Keratinocyte (primary cell): Measurements from ENCODE around the gene HJV. TPM values are rescaled to one million over a fixed set of nuclear protein-coding genes. Genes with fewer than 3 reads are reported as not detected.

Experiments used
- DNase-seq: peaks from one replicate; pipeline ENCODE4 v3.0.0-alpha.2; 2011; ENCODE audit warnings: low read depth, missing footprints, low spot score
- FAIRE-seq: peaks from 2 replicates; lab custom pipeline; 2011; peaks lifted over from hg19 to GRCh38; lab: Jason Lieb, UNC
- H2AFZ ChIP-seq: 2 replicates; pipeline ENCODE4 v1.6.0; 2012; ENCODE audit warnings: low read length, control low read depth, inconsistent platforms; ENCODE audit not compliant: control insufficient read depth
- H3K27ac ChIP-seq: 2 replicates; pipeline ENCODE4 v1.5.1; 2011; ENCODE audit warnings: low read length; ENCODE audit not compliant: control insufficient read depth, insufficient read depth
- H3K27me3 ChIP-seq: 3 replicates; pipeline ENCODE4 v1.6.0; 2011; ENCODE audit warnings: low read length; ENCODE audit not compliant: control insufficient read depth, insufficient read depth; ENCODE audit errors: extremely low read depth
- H3K36me3 ChIP-seq, 2 experiments: 2 replicates in 1 of 2; 3 replicates in 1 of 2; pipeline ENCODE4 v1.5.1; 2011; ENCODE audit warnings: low read length in 2 of 2, mild to moderate bottlenecking in 1 of 2; ENCODE audit not compliant: control insufficient read depth in 2 of 2, insufficient read depth in 2 of 2; ENCODE audit errors: extremely low read depth in 1 of 2
- H3K4me1 ChIP-seq: 3 replicates; pipeline ENCODE4 v1.5.1; 2011; ENCODE audit warnings: low read length; ENCODE audit not compliant: control insufficient read depth, insufficient read depth; ENCODE audit errors: extremely low read depth
- H3K4me2 ChIP-seq: 3 replicates; pipeline ENCODE4 v1.6.0; 2011; ENCODE audit warnings: low read depth, low read length; ENCODE audit not compliant: control insufficient read depth, insufficient read depth; ENCODE audit errors: extremely low read depth
- H3K4me3 ChIP-seq, 3 experiments: fragments of 200-600 bp in 1 of 3; sonication (generic) in 1 of 3; 2 replicates in 2 of 3; 3 replicates in 1 of 3; pipeline ENCODE4 v1.5.1; 2011 to 2016; ENCODE audit warnings: low read length in 3 of 3, mild to moderate bottlenecking in 3 of 3, control low read depth in 2 of 3, inconsistent platforms in 1 of 3, low read depth in 1 of 3, mixed read lengths in 1 of 3, mixed run types in 1 of 3, moderate library complexity in 1 of 3; ENCODE audit not compliant: control insufficient read depth in 2 of 3, insufficient read depth in 2 of 3; ENCODE audit errors: extremely low read depth in 1 of 3
- H3K79me2 ChIP-seq: 2 replicates; pipeline ENCODE4 v1.6.0; 2012; ENCODE audit warnings: low read length; ENCODE audit not compliant: control insufficient read depth, insufficient read depth
- H3K9ac ChIP-seq: 3 replicates; pipeline ENCODE4 v1.6.0; 2011; ENCODE audit warnings: low read length; ENCODE audit not compliant: control insufficient read depth, insufficient read depth; ENCODE audit errors: extremely low read depth
- H3K9me1 ChIP-seq: 3 replicates; pipeline ENCODE4 v1.6.0; 2011; ENCODE audit warnings: low read length; ENCODE audit not compliant: control insufficient read depth, insufficient read depth; ENCODE audit errors: extremely low read depth
- H3K9me3 ChIP-seq: 2 replicates; pipeline ENCODE4 v1.5.1; 2012; ENCODE audit warnings: low read depth, low read length; ENCODE audit not compliant: control insufficient read depth
- H4K20me1 ChIP-seq: 3 replicates; pipeline ENCODE4 v1.6.0; 2011; ENCODE audit warnings: low read length; ENCODE audit not compliant: control insufficient read depth, insufficient read depth; ENCODE audit errors: extremely low read depth
- EZH2 ChIP-seq: IDR thresholded peaks from one replicate; pipeline ENCODE4 v1.6.1; 2012; ENCODE audit warnings: inconsistent platforms, mild to moderate bottlenecking, low read length, moderate library complexity
- dilution Hi-C: fragments of 300-500 bp; cut with MboI; formaldehyde crosslinking; loops from one replicate; pipeline ENCODE4 v1.7.0; 2020; ENCODE audit warnings: low sequenced_read_pairs; ENCODE audit not compliant: extremely low pct_ligation_motif_present
- polyA plus RNA-seq, 5 experiments: library from polyadenylated mRNA; depleted of rRNA in 3 of 5; stranded (reverse) in 3 of 5; stranded (forward) in 1 of 5; unstranded in 1 of 5; fragments of >200 nt; gene quantifications; 1 replicate in 1 of 5; 2 replicates in 3 of 5; 3 replicates in 1 of 5; pipeline versions ENCODE4 v1.2.1 to v1.2.3, GENCODE V29; 2011 to 2012; ENCODE audit warnings: missing spikeins in 2 of 5, low read depth in 1 of 5, low replicate concordance in 1 of 5
- TF ChIP-seq, protein P1 (sequence below), 3 experiments: IDR thresholded peaks in 1 of 3; conservative IDR thresholded peaks in 1 of 3; optimal IDR thresholded peaks in 1 of 3; 2 replicates in 2 of 3; 3 replicates in 1 of 3; pipeline versions ENCODE3 to v1.5.1; 2011; ENCODE audit warnings: low read length in 3 of 3, mild to moderate bottlenecking in 3 of 3, moderate library complexity in 2 of 3, control low read depth in 1 of 3, inconsistent platforms in 1 of 3; ENCODE audit not compliant: insufficient read depth in 2 of 3; ENCODE audit errors: extremely low read depth in 1 of 3

Gene HJV
- polyA plus RNA-seq, 1 donor (not counting 4 experiments of a cell fraction or from before 2014, with no cell fraction given) = not detected

DNA sequence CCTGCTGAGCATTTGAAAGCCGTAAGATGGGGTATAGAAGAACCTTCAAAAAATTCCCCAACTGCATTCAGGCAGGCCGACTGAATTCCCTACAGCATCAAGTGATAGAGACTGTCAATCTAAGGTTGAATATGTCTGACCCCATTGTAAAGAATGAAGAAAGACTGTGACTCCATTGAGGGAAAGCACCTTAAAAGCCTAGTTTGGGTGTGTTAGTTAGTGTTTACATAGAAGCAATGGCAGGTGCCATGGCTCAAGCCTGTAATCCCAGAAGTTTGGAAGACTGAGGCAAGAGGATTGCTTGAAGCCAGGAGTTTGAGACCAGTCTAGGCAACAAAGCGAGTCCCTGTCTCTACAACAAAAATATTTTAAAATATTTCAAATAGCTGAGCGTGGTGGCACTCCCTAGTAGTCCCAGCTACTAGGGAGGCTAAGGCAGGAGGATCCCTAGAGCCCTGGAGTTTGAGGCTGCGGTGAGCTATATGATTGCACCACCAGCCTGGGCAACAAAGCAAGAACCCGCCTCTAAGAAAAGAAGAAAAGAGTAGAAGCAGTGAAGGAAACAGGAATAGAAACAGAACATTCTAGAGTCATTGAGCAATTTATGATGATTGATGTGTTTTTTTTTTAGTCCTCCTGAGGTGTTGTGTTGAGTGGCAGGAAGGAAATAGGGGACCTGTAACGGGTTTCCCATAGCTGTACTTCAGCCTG lies 41.6 kb downstream of the HJV start:
- H3K4me2 ChIP-seq = peak overlapping the region; percentile 83
- no peaks in the 10 kb centered on the region for H3K27me3 ChIP-seq
- H3K4me3 ChIP-seq = no peak overlapping the region
- peak overlapping the region; percentile 88 for H3K27ac ChIP-seq
- H3K9ac ChIP-seq = peak overlapping the region; percentile 6
- no peaks in the 10 kb centered on the region for H3K79me2 ChIP-seq
- FAIRE-seq (no peak), DNase-seq (no peak)
- no peaks in the 10 kb centered on the region for H3K36me3 ChIP-seq
- H3K4me1 ChIP-seq = peaks cover 48% of the 10 kb centered on the region
- peak overlapping the region; percentile 12 for H2AFZ ChIP-seq
- H3K9me3 ChIP-seq = no peaks in the 10 kb centered on the region
- no peaks in the 10 kb centered on the region for H4K20me1 ChIP-seq
- dilution Hi-C loops = no loop called here
- TF ChIP-seq EZH2 = no peak
- TF ChIP-seq, protein P1, sequence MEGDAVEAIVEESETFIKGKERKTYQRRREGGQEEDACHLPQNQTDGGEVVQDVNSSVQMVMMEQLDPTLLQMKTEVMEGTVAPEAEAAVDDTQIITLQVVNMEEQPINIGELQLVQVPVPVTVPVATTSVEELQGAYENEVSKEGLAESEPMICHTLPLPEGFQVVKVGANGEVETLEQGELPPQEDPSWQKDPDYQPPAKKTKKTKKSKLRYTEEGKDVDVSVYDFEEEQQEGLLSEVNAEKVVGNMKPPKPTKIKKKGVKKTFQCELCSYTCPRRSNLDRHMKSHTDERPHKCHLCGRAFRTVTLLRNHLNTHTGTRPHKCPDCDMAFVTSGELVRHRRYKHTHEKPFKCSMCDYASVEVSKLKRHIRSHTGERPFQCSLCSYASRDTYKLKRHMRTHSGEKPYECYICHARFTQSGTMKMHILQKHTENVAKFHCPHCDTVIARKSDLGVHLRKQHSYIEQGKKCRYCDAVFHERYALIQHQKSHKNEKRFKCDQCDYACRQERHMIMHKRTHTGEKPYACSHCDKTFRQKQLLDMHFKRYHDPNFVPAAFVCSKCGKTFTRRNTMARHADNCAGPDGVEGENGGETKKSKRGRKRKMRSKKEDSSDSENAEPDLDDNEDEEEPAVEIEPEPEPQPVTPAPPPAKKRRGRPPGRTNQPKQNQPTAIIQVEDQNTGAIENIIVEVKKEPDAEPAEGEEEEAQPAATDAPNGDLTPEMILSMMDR (optimal IDR thresholded peaks at IDR 0.05 in 1 of 3, IDR thresholded peaks at IDR 0.05 in 1 of 3, conservative IDR thresholded peaks at IDR 0.05 in 1 of 3; ENCODE audit: extremely low read depth in 1 of 3, insufficient read depth in 2 of 3, low read length in 3 of 3) = no peak
- H3K9me1 ChIP-seq = no peaks in the 10 kb centered on the region

DNA sequence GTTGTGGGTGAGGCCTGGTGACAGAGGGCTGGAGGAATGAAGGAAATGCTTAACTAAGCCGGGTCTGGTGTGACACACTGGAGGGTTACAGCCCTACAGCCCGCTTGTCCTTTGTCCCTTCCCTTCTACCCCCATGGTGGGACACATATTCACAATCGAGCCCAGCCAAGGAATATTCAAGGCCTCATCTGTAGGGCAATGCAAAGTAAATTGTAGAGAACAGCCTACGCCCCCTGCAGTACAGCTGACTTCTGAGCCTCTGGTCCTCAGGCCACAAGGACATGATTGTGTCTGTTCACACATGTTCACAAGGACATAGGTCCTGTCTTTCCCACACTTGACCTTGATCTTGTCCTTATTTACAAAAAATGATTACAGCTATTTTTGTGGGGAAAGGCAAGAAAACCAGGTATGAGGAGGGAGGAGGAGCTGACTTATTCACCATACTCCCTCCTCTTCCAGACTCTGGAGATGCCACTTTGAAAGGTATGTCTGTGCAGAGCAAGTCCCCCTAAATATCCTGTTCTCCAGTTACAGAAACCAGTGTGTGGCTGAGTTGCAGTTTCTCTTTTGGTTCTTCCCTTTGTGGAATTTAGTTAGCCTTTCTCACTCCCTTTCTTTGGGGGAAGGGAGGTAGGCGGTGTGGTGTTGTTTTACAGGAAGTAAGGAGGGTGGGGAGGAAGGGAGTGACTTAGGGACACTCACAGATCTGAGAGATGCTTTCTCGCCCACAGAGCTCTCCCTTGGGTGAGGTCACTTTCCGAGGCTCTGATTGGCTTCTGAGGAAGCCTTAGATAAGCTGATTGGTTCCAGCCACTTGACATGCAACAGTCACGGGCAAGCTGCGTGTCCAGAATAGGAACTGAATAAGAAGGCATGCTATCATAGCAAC lies 42.4 kb downstream of the HJV start:
- FAIRE-seq (peak; percentile 90), DNase-seq (peak; percentile 98)
- dilution Hi-C loops = no loop called here
- peak overlapping the region in 2 of 3 experiments; percentile 41 to 54 for H3K4me3 ChIP-seq
- peak overlapping the region; percentile 88 for H3K27ac ChIP-seq
- no peaks in the 10 kb centered on the region for H3K36me3 ChIP-seq
- no peak for TF ChIP-seq EZH2
- TF ChIP-seq, protein P1 (optimal IDR thresholded peaks at IDR 0.05 in 1 of 3, IDR thresholded peaks at IDR 0.05 in 1 of 3, conservative IDR thresholded peaks at IDR 0.05 in 1 of 3; ENCODE audit: extremely low read depth in 1 of 3, insufficient read depth in 2 of 3, low read length in 3 of 3) = peak; percentile 21 to 51 (median 40)
- peak overlapping the region; percentile 83 for H3K4me2 ChIP-seq
- peak overlapping the region; percentile 62 for H2AFZ ChIP-seq
- no peaks in the 10 kb centered on the region for H3K9me1 ChIP-seq
- no peaks in the 10 kb centered on the region for H4K20me1 ChIP-seq
- H3K9ac ChIP-seq = peak overlapping the region; percentile 66
- no peaks in the 10 kb centered on the region for H3K79me2 ChIP-seq
- no peaks in the 10 kb centered on the region for H3K9me3 ChIP-seq
- H3K4me1 ChIP-seq = peaks cover 43% of the 10 kb centered on the region
- no peaks in the 10 kb centered on the region for H3K27me3 ChIP-seq
